Mesendoderm (in vitro differentiated cells): ENCODE results near the gene SMYD3.

Experiments
- DNase-seq: peaks from one replicate; pipeline ENCODE4 v3.0.0; 2013
- H2AK5ac ChIP-seq: 2 replicates; pipeline ENCODE4 v1.6.1; 2013; ENCODE audit warnings: low read length, inconsistent platforms
- H2BK120ac ChIP-seq: 2 replicates; pipeline ENCODE4 v1.6.1; 2013; ENCODE audit warnings: low read depth, mild to moderate bottlenecking, low read length, moderate library complexity, mixed read lengths
- H2BK15ac ChIP-seq: replicated peaks from 2 replicates; pipeline ENCODE4 v1.6.1; 2013; ENCODE audit warnings: low read depth, mild to moderate bottlenecking, moderate library complexity
- H2BK5ac ChIP-seq: 2 replicates; pipeline ENCODE4 v1.6.1; 2013; ENCODE audit warnings: low read length, inconsistent platforms
- H3K18ac ChIP-seq: 2 replicates; pipeline ENCODE4 v1.6.1; 2013; ENCODE audit warnings: mild to moderate bottlenecking, low read length, mixed read lengths
- H3K23ac ChIP-seq: one replicate; pipeline ENCODE4 v1.6.1; 2013; ENCODE audit warnings: low read length
- H3K27ac ChIP-seq: 2 replicates; pipeline ENCODE4 v1.5.1; 2013; ENCODE audit warnings: low read depth, mild to moderate bottlenecking, inconsistent platforms, low read length, moderate library complexity
- H3K27me3 ChIP-seq: 2 replicates; pipeline ENCODE4 v1.6.1; 2013; ENCODE audit warnings: low read length, control low read depth, mild to moderate bottlenecking, inconsistent platforms; ENCODE audit not compliant: insufficient read depth, poor library complexity
- H3K36me3 ChIP-seq: 2 replicates; pipeline ENCODE4 v1.6.1; 2013; ENCODE audit warnings: low read length, inconsistent platforms; ENCODE audit not compliant: control insufficient read depth, insufficient read depth
- H3K4ac ChIP-seq: one replicate; pipeline ENCODE4 v1.6.1; 2013; ENCODE audit warnings: low read depth, mild to moderate bottlenecking, low read length, moderate library complexity
- H3K4me1 ChIP-seq: 2 replicates; pipeline ENCODE4 v1.6.1; 2013; ENCODE audit warnings: low read depth, low read length, inconsistent platforms; ENCODE audit not compliant: control insufficient read depth
- H3K4me2 ChIP-seq: 2 replicates; pipeline ENCODE4 v1.6.1; 2013; ENCODE audit warnings: low read length
- H3K4me3 ChIP-seq: 2 replicates; pipeline ENCODE4 v1.5.1; 2013; ENCODE audit warnings: mild to moderate bottlenecking, low read length
- H3K56ac ChIP-seq: one replicate; pipeline ENCODE4 v1.6.1; 2013; ENCODE audit warnings: low read length
- H3K79me1 ChIP-seq: 2 replicates; pipeline ENCODE4 v1.6.1; 2013; ENCODE audit warnings: low read length, inconsistent platforms
- H3K79me2 ChIP-seq: 2 replicates; pipeline ENCODE4 v1.6.1; 2013; ENCODE audit warnings: mild to moderate bottlenecking, low read length; ENCODE audit not compliant: control insufficient read depth, insufficient read depth
- H3K9ac ChIP-seq: 2 replicates; pipeline ENCODE4 v1.6.1; 2013; ENCODE audit warnings: low read length, inconsistent platforms
- H4K5ac ChIP-seq: one replicate; pipeline ENCODE4 v1.6.1; 2013; ENCODE audit warnings: low read length
- H4K8ac ChIP-seq: one replicate; pipeline ENCODE4 v1.6.1; 2013; ENCODE audit warnings: low read depth, mild to moderate bottlenecking, control low read depth, low read length, moderate library complexity
- whole genome bisulfite sequencing: extraction: QIAGEN DNeasy Blood & Tissue Kit; methylation state at CpG from one replicate; pipeline ENCODE4 v1.1.7; 2013; ENCODE audit warnings: low lambda C conversion rate, missing lambda C conversion rate; ENCODE audit not compliant: insufficient coverage; ENCODE audit errors: extremely low coverage; 5-methylcytosine and 5-hydroxymethylcytosine counted together

SMYD3 gene

GRCh38 chr1:246069581-246069980, 437.5 kb downstream of the SMYD3 start:
- Histone ChIP-seq H2BK5ac (no peak overlapping the region), H4K5ac (no peak overlapping the region), H3K4me1 (peaks cover 12% of the 10 kb centered on the region), H3K36me3 (no peaks in the 10 kb centered on the region), H3K56ac (no peak overlapping the region), H3K9ac (no peak overlapping the region), H2AK5ac (no peak overlapping the region), H3K4ac (no peak overlapping the region), H3K79me2 (no peaks in the 10 kb centered on the region), H3K23ac (no peak overlapping the region), H4K8ac (no peak overlapping the region), H2BK120ac (no peak overlapping the region), H3K79me1 (no peaks in the 10 kb centered on the region), H3K4me2 (no peak overlapping the region), H3K27me3 (no peaks in the 10 kb centered on the region), H3K27ac (no peak overlapping the region), H3K18ac (peak overlapping the region; percentile 13), H2BK15ac (no peak overlapping the region), H3K4me3 (no peak overlapping the region)
- no peak for DNase-seq
- no CpG with 5 or more reads among the region's 6 CpGs for WGBS

GRCh38 chr1:246068619-246069509, 438.2 kb downstream of the SMYD3 start:
- no peak overlapping the region for H2BK15ac ChIP-seq
- H3K56ac ChIP-seq, result no peak overlapping the region
- no peak overlapping the region for H3K27ac ChIP-seq
- no peak for DNase-seq
- H3K4ac ChIP-seq, result no peak overlapping the region
- no peak overlapping the region for H2AK5ac ChIP-seq
- no peak overlapping the region for H3K9ac ChIP-seq
- no peaks in the 10 kb centered on the region for H3K79me1 ChIP-seq
- H3K4me3 ChIP-seq, result no peak overlapping the region
- H4K5ac ChIP-seq, result no peak overlapping the region
- H3K4me2 ChIP-seq, result no peak overlapping the region
- H3K27me3 ChIP-seq, result no peaks in the 10 kb centered on the region
- H2BK5ac ChIP-seq, result no peak overlapping the region
- H3K23ac ChIP-seq, result no peak overlapping the region
- no CpG with 5 or more reads among the region's 7 CpGs for WGBS
- H3K18ac ChIP-seq, result no peak overlapping the region
- peak overlapping the region; percentile 67 for H4K8ac ChIP-seq
- no peaks in the 10 kb centered on the region for H3K79me2 ChIP-seq
- H2BK120ac ChIP-seq, result no peak overlapping the region
- H3K4me1 ChIP-seq, result peaks cover 12% of the 10 kb centered on the region
- H3K36me3 ChIP-seq, result no peaks in the 10 kb centered on the region

- Histone ChIP-seq H3K56ac (no peak overlapping the region), H3K79me2 (no peaks in the 10 kb centered on the region), H3K4me3 (no peak overlapping the region), H3K27ac (no peak overlapping the region), H3K18ac (no peak overlapping the region), H2BK15ac (no peak overlapping the region), H3K36me3 (no peaks in the 10 kb centered on the region), H3K27me3 (no peaks in the 10 kb centered on the region), H3K4me2 (no peak overlapping the region), H3K79me1 (no peaks in the 10 kb centered on the region), H3K4me1 (peaks cover 13% of the 10 kb centered on the region), H3K4ac (no peak overlapping the region), H2BK120ac (no peak overlapping the region), H4K8ac (no peak overlapping the region), H2AK5ac (no peak overlapping the region), H2BK5ac (no peak overlapping the region), H4K5ac (no peak overlapping the region), H3K9ac (no peak overlapping the region), H3K23ac (no peak overlapping the region)
- no CpG with 5 or more reads among the region's 3 CpGs for WGBS
- no peak for DNase-seq
Observed at GRCh38 chr1:246068217-246068512, 438.9 kb downstream of the SMYD3 start.

GRCh38 chr1:246067432-246068216, 439.5 kb downstream of the SMYD3 start:
- Histone ChIP-seq H4K5ac (no peak overlapping the region), H2BK5ac (no peak overlapping the region), H3K56ac (peak overlapping the region; percentile 44), H3K27me3 (no peaks in the 10 kb centered on the region), H3K27ac (no peak overlapping the region), H3K4me1 (peaks cover 17% of the 10 kb centered on the region), H3K23ac (peak overlapping the region; percentile 92), H4K8ac (no peak overlapping the region), H2BK120ac (peak overlapping the region; percentile 30), H3K4me3 (no peak overlapping the region), H3K9ac (peak overlapping the region; percentile 6), H3K4me2 (no peak overlapping the region), H3K18ac (peak overlapping the region; percentile 33), H3K36me3 (no peaks in the 10 kb centered on the region), H3K4ac (peak overlapping the region; percentile 2), H2BK15ac (no peak overlapping the region), H2AK5ac (no peak overlapping the region), H3K79me1 (no peaks in the 10 kb centered on the region), H3K79me2 (no peaks in the 10 kb centered on the region)
- DNase-seq, result no peak
- no CpG with 5 or more reads among the region's 18 CpGs for WGBS

GRCh38 chr1:246066573-246066972, 440.5 kb downstream of the SMYD3 start:
- no peak overlapping the region for H3K18ac ChIP-seq
- no peak overlapping the region for H3K56ac ChIP-seq
- H3K4me1 ChIP-seq, result peaks cover 17% of the 10 kb centered on the region
- no CpG with 5 or more reads among the region's 3 CpGs for WGBS
- H3K4ac ChIP-seq, result no peak overlapping the region
- H2BK15ac ChIP-seq, result no peak overlapping the region
- H3K4me2 ChIP-seq, result no peak overlapping the region
- H3K27me3 ChIP-seq, result no peaks in the 10 kb centered on the region
- H3K9ac ChIP-seq, result no peak overlapping the region
- no peaks in the 10 kb centered on the region for H3K36me3 ChIP-seq
- H3K27ac ChIP-seq, result no peak overlapping the region
- H3K79me1 ChIP-seq, result no peaks in the 10 kb centered on the region
- H2BK120ac ChIP-seq, result no peak overlapping the region
- peak; percentile 88 for DNase-seq
- no peak overlapping the region for H3K4me3 ChIP-seq
- H2BK5ac ChIP-seq, result no peak overlapping the region
- H4K5ac ChIP-seq, result no peak overlapping the region
- H2AK5ac ChIP-seq, result no peak overlapping the region
- H4K8ac ChIP-seq, result no peak overlapping the region
- no peak overlapping the region for H3K23ac ChIP-seq
- no peaks in the 10 kb centered on the region for H3K79me2 ChIP-seq
